22Rv1 (cell line): ENCODE measurements around the gene VPS50.

Source experiments
- ZFX ChIP-seq: fragments of 450-650 bp; IDR thresholded peaks from 2 replicates; pipeline ENCODE4 v1.6.1; 2017; ENCODE audit warnings: antibody characterized with exemption, borderline replicate concordance
- TF ChIP-seq, protein P1 (sequence below): fragments of 450-650 bp; IDR thresholded peaks from 2 replicates; pipeline ENCODE4 v1.5.1; 2017; ENCODE audit warnings: mild to moderate bottlenecking

DNA sequence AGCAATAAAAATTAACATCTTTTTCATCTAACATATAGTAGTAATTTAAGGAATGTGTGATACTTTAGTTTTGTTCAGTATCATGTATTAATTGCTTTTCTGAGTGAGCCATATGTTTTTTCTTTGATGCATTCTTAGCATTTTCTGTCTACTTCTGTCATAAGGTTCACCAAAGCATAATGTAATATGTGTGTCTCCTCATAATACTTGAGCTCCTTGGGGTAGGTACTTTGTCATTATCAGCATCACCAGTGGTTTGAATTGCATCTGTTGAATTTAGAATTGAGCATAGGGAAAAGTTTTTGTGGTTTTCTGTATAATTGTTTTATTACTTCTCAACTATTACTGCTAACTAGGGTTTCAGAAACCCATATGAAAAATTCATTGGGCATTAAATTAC lies 26.5 kb downstream of the VPS50 start:
- TF ChIP-seq, protein P1, sequence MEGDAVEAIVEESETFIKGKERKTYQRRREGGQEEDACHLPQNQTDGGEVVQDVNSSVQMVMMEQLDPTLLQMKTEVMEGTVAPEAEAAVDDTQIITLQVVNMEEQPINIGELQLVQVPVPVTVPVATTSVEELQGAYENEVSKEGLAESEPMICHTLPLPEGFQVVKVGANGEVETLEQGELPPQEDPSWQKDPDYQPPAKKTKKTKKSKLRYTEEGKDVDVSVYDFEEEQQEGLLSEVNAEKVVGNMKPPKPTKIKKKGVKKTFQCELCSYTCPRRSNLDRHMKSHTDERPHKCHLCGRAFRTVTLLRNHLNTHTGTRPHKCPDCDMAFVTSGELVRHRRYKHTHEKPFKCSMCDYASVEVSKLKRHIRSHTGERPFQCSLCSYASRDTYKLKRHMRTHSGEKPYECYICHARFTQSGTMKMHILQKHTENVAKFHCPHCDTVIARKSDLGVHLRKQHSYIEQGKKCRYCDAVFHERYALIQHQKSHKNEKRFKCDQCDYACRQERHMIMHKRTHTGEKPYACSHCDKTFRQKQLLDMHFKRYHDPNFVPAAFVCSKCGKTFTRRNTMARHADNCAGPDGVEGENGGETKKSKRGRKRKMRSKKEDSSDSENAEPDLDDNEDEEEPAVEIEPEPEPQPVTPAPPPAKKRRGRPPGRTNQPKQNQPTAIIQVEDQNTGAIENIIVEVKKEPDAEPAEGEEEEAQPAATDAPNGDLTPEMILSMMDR = no peak
- no peak for TF ChIP-seq ZFX
